HG03135 (cell line): ENCODE results near the gene STMN3.
A peak's percentile ranks its signal among the peaks of the same experiment; 100 is the strongest.
"Not testable (repeated sequence)": the region's sequence is repeated elsewhere in the genome, so short reads cannot be mapped to it uniquely, and the experiment has no call there.

Experiments used
- ATAC-seq: cut with Tn5 transposase; IDR thresholded peaks from one replicate; pipeline ENCODE4 v1.9.1; 2021; ENCODE audit warnings: mild to moderate bottlenecking, moderate library complexity; ENCODE audit not compliant: unreplicated experiment

The STMN3 gene

GRCh38 chr20:63678667-63679465, 25.6 kb upstream of the STMN3 start:
- ATAC-seq = no peak

GRCh38 chr20:63678071-63678470, 24.8 kb upstream of the STMN3 start:
- ATAC-seq = no peak

DNA sequence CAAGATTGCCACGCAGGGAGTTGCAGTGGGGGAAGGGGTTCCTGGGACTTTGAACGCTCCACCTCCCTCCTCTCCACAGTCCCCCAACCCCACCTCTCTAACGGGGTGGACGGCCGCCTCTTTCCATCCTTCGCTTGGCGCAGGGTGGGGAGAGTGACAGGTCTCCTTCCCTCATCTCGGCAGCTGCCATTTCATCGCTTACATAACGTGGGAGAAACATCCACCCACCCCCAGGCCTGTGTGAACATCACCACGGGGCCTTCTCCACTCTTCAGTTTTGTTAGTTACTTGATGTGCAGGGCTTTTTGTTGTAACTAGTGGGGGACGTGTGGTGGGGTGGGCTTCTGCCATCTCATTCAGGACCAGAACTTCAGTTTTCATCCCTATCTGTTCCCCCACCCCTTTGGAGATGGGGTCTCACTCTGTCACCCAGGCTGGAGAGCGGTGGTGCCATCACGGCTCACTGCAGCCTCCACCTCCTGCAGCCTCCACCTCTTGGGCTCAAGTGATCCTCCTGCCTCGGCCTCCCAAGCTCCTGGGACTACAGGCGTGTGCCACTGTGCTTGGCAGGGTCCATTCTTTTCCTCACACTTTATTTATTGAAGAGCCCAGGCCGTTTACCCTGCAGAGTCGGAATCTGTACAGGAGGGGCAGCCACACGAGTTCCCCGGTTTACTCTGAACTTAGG, 22.6 kb upstream of the STMN3 start:
- ATAC-seq = no peak

- ATAC-seq = no peak
Observed at GRCh38 chr20:63673951-63674350, 20.7 kb upstream of the STMN3 start.

DNA sequence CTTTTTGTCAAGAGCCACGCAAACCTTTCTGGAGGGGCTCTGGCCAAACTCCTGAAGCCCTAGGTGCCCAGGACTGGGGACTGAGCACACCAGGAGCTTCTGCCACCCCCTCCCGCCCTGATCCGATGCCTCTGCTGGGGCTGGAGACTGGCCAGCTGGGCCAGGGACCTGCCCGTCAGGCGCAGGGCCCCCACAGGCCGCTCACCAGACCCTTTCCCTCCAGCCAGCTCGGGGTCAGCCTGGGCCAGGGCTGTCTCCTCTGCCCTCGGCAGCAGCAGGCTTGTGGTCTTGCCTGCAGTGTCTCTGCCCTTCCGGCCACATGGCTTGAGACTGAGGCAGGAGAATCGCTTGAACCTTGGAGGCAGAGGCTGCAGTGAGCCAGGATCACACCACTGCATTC, 19.4 kb upstream of the STMN3 start:
- no peak for ATAC-seq

GRCh38 chr20:63671695-63672094, 18.5 kb upstream of the STMN3 start:
- ATAC-seq = not testable (repeated sequence)

DNA sequence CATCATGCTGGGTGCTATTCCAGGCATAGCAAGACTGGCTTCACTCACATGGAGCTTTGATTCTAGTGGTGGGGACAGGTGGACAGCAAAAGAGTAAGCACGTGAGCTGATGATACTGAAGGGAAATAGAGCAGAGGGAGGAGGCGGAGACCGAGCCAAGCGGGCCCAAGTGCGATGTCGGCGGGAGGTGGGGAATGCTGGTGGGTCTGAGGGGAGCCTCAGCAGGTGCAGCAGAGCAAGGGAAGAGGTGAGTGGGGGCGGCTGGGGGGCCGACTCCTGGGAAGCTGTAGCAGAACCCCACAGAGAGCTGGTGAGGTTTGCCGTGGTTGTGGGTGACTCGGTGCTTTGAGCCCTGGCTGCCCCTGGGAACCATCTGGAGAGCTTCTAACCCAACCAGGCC, 15.1 kb upstream of the STMN3 start:
- ATAC-seq = no peak

GRCh38 chr20:63667858-63668257, 14.6 kb upstream of the STMN3 start:
- no peak for ATAC-seq

DNA sequence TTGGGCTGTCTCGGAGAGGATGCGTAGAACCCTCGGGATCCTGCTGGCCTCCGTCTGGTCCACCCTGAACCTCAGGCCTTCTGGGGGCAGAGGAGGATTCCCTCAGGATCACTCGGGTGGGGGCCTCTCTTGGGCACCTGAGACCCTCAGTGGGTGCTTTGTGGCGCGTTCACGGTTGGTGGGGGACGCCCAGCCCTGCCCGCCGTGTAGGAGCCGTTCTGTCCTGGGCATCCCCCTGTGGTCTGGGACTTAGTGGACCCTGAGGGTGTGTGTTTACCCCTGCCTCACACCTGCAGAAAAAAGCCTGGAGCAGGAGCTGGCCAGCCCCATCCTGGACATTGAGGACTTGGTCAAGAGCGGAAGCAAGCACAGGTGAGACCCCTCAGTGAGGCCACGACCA, 12.5 kb upstream of the STMN3 start:
- no peak for ATAC-seq

GRCh38 chr20:63664861-63665594, 11.8 kb upstream of the STMN3 start:
- ATAC-seq = no peak

DNA sequence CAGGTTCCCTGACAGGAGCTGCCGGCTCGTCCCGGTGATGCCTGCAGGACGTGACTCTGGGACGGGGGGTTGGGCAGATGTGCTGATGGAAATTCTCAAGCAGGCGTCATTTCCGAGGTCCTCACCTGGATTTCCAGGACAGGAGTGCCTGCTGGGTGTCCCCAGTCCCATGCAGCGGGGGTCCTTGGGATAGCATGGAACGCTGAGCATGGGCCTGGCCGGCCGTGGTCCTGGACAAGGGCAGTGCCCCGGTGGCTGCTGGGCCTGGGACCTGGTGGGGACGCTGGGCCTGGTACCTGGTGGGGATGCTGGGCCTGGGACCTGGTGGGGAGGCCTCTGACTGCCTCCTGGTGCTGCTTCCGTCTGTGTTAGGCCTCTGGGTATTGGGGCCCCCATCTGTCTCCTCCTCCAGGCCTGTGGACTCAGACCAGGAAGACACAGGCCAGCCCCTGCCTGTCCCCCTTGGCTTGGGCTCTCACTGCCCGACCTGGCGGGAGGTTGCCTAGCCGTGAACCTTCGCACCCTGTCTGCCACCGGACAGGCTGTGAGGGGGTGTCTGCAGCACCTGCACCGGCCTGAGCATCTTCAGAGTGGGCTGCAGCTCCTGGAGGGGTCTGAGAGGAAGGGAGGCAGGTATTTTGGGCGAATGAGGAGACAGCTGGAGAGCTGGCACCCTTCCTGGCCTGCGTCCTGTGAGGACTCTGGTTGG, 11.1 kb upstream of the STMN3 start:
- ATAC-seq = no peak

GRCh38 chr20:63663332-63664066, 10.3 kb upstream of the STMN3 start:
- ATAC-seq = no peak

DNA sequence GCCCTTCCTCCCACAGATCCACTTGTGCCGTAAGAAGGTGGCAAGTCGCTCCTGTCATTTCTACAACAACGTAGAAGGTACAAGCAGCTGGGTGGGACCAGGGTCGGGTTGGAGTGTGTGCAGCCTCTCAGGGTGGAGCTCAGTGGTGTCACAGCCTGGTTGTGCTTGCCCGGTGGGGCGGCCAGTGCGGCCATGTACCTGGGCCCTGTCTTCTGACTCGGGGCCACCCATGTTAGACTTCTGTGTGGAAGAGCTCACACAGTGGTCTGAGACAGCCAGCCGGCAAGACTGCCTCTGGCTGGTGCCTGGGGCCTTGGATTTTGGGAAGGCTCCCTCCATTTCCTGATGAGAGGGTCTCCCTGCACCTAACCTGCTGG, 9.6 kb upstream of the STMN3 start:
- ATAC-seq = no peak

GRCh38 chr20:63661959-63662812, 9.0 kb upstream of the STMN3 start:
- no peak for ATAC-seq

GRCh38 chr20:63661108-63661507, 7.9 kb upstream of the STMN3 start:
- ATAC-seq = no peak

- ATAC-seq = no peak
Observed at GRCh38 chr20:63660622-63661021, 7.4 kb upstream of the STMN3 start.

DNA sequence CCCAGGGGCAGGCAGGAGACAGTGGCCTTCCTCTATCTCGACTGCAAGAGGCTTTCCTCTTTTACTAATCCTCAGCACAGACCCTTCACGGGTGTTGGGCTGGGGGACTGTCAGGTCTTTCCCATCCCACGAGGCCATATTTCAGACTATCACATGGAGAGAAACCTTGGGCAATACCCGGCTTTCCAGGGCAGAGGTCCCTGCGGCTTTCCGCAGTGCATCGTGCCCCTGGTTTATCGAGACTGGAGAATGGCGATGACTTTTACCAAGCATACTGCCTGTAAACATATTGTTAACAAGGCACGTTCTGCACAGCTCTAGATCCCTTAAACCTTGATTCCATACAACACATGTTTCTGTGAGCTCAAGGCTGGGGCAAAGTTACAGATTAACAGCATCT, 7.0 kb upstream of the STMN3 start:
- not testable (repeated sequence) for ATAC-seq

- no peak for ATAC-seq
Observed at GRCh38 chr20:63659370-63659769, 6.1 kb upstream of the STMN3 start.

GRCh38 chr20:63658749-63659187, 5.5 kb upstream of the STMN3 start:
- ATAC-seq = peak; percentile 13
